ENCODE measurements around the gene TMEM143.

TMEM143 gene

DNA sequence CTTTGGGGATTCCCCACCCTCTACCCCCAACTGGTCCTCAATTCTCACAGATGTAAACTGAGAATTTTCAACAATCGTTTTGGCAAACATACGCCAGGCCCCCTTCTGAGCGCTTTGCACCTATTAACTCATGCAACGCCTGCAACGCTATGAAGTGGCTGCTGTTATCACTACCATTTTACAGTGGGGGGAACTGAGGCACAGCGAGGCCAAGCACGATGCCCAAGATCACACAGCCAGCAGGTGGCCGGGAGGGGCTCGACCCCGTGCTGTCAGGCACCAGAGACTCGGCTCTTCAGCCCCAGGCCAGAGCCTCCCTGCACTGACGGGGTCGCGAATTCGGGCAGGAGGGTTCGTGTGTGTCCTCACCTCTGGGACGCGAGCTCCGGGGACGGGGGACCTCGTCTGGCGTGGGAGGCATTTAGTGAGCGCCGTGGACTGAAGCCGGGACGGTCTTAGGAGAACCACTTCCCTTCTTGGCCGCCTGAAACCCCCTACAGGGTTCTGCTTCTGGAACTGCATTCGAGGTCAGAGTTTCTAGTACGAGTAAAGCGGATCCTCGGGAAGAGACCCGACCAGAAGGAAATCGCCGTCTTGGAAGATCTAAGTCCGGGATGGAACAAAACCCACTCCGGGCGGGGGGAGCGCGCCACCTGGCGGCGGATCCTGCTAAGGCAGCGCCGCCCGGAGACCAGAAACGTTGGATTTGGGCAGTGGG lies 72.8 kb downstream of the TMEM143 start:
- DNase-seq (ENCODE audit: insufficient read length, low spot score) (peak; percentile 57), FAIRE-seq (no peak)
- peak; percentile 82 for TF ChIP-seq CTCF (IDR thresholded peaks at IDR 0.05; ENCODE audit: insufficient read depth, missing control alignments)

DNA sequence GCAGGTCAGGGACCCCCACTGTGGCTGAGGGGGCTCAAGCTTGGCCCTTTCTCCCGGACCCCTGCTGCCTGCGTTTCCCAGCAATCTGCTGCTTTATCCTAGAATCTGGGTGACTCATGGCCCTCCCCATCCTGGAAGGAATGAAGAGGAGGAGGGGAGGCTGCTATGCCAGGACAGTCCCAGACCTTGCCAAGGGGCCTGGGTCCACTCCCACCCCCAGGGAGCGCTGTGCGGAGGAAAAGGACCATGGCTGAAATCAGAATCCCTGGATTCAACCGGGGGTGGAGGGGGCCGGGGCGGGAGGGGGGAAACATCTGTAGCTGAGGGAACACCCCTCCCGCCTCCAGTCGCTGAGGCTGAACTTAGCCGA lies 73.4 kb downstream of the TMEM143 start:
- TF ChIP-seq CTCF (IDR thresholded peaks at IDR 0.05; ENCODE audit: insufficient read depth, missing control alignments): no peak
- FAIRE-seq: no peak
- no peak for DNase-seq (ENCODE audit: insufficient read length, low spot score)

- no peak for FAIRE-seq
- no peak for DNase-seq (ENCODE audit: insufficient read length, low spot score)
- no peak for TF ChIP-seq CTCF (IDR thresholded peaks at IDR 0.05; ENCODE audit: insufficient read depth, missing control alignments)
Measured at GRCh38 chr19:48287748-48288147, 76.0 kb downstream of the TMEM143 start.

GRCh38 chr19:48284896-48285295 lies 78.8 kb downstream of the TMEM143 start:
- DNase-seq (ENCODE audit: insufficient read length, low spot score): no peak
- TF ChIP-seq CTCF (IDR thresholded peaks at IDR 0.05; ENCODE audit: insufficient read depth, missing control alignments): no peak
- FAIRE-seq: no peak

DNA sequence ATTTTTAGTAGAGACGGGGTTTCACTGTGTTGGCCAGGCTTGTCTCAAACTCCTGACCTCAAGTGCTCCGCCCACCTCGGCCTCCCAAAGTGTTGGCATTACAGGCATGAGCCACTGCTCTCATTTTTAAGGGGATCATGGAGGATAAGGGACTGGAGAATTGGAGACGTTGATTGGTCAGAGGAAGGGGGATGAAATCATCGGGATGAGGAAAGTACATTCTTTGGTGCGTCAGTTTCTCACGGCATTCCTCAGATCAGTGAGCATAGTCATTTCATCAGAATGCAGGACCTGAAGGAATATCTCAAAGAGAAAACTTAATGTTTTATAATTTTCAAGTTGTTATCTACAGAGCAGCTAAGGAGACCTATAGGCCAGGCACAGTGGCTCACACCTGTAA lies 79.8 kb downstream of the TMEM143 start:
- no peak for DNase-seq (ENCODE audit: insufficient read length, low spot score)
- no peak for TF ChIP-seq CTCF (IDR thresholded peaks at IDR 0.05; ENCODE audit: insufficient read depth, missing control alignments)
- no peak for FAIRE-seq

All from D721Med (cell line).